SK-N-SH treated with all-trans-retinoic acid at 6 μM for 48 hours (cell line): ENCODE data around the gene PPP2R3C.
"Not testable (repeated sequence)": the region's sequence is repeated elsewhere in the genome, so short reads cannot be mapped to it uniquely, and the experiment has no call there.

Source experiments
- ATAC-seq: fragments of 200-7000 bp; cut with Tn5 transposase; 3 replicates; pipeline ENCODE4 v1.9.1; 2020; ENCODE audit warnings: mild to moderate bottlenecking, moderate library complexity
- ARNTL ChIP-seq: fragments of 450-650 bp; formaldehyde crosslinking; IDR thresholded peaks from 2 replicates; pipeline ENCODE4 v1.5.0; 2020; ENCODE audit warnings: low read depth, mild to moderate bottlenecking, moderate library complexity, borderline replicate concordance
- BACH2 ChIP-seq: fragments of 250-450 bp; sonication (Bioruptor Pico); IDR thresholded peaks from 2 replicates; pipeline ENCODE4 v1.9.0; 2021; ENCODE audit warnings: mild to moderate bottlenecking, borderline replicate concordance
- CSDC2 ChIP-seq: fragments of 250-450 bp; sonication (Bioruptor Pico); IDR thresholded peaks from 2 replicates; pipeline ENCODE4 v1.5.0; 2020; ENCODE audit warnings: mild to moderate bottlenecking, moderate library complexity
- GLIS3 ChIP-seq: fragments of 250-450 bp; sonication (Bioruptor Pico); IDR thresholded peaks from 2 replicates; pipeline ENCODE4 v1.5.0; 2020; ENCODE audit warnings: mild to moderate bottlenecking, moderate library complexity
- ISL1 ChIP-seq: fragments of 250-450 bp; sonication (Bioruptor Pico); IDR thresholded peaks from 2 replicates; pipeline ENCODE4 v2.1.2; 2022; ENCODE audit warnings: mild to moderate bottlenecking, moderate library complexity
- OSR1 ChIP-seq: fragments of 250-450 bp; sonication (Bioruptor Pico); IDR thresholded peaks from 2 replicates; pipeline ENCODE4 v1.8.0; 2022; ENCODE audit warnings: moderate library complexity, mild to moderate bottlenecking, inconsistent platforms
- PPARA ChIP-seq: fragments of 250-450 bp; sonication (Bioruptor Pico); IDR thresholded peaks from 2 replicates; pipeline ENCODE4 v1.5.0; 2020; ENCODE audit warnings: mild to moderate bottlenecking, borderline replicate concordance
- RARB ChIP-seq: fragments of 250-450 bp; sonication (Bioruptor Pico); IDR thresholded peaks from 2 replicates; pipeline ENCODE4 v1.8.0; 2021; ENCODE audit warnings: mild to moderate bottlenecking, moderate library complexity
- SNAI2 ChIP-seq: fragments of 250-450 bp; sonication (Bioruptor Pico); IDR thresholded peaks from 2 replicates; pipeline ENCODE4 v1.5.0; 2020; ENCODE audit warnings: mild to moderate bottlenecking, moderate library complexity
- TCF4 ChIP-seq: fragments of 250-450 bp; sonication (Bioruptor Pico); IDR thresholded peaks from 2 replicates; pipeline ENCODE4 v1.8.0; 2021; ENCODE audit warnings: mild to moderate bottlenecking, moderate library complexity, borderline replicate concordance
- TOX ChIP-seq: fragments of 250-450 bp; sonication (Bioruptor Pico); IDR thresholded peaks from 2 replicates; pipeline ENCODE4 v1.8.0; 2021; ENCODE audit warnings: mild to moderate bottlenecking, moderate library complexity, borderline replicate concordance
- ZC3H10 ChIP-seq: fragments of 250-450 bp; sonication (Bioruptor Pico); IDR thresholded peaks from 2 replicates; pipeline ENCODE4 v1.5.1; 2021; ENCODE audit warnings: mild to moderate bottlenecking, moderate library complexity
- ZFP3 ChIP-seq: fragments of 250-450 bp; sonication (Bioruptor Pico); IDR thresholded peaks from 2 replicates; pipeline ENCODE4 v1.5.0; 2020; ENCODE audit warnings: mild to moderate bottlenecking, moderate library complexity
- ZNF565 ChIP-seq: fragments of 450-650 bp; formaldehyde crosslinking; conservative IDR thresholded peaks from 2 replicates; pipeline ENCODE4 v1.5.0; 2020; ENCODE audit warnings: low read depth, mild to moderate bottlenecking, moderate library complexity
- ZNF70 ChIP-seq: fragments of 450-650 bp; formaldehyde crosslinking; IDR thresholded peaks from 2 replicates; pipeline ENCODE4 v1.5.0; 2020; ENCODE audit warnings: mild to moderate bottlenecking, moderate library complexity
- ZNF8 ChIP-seq: fragments of 450-650 bp; formaldehyde crosslinking; IDR thresholded peaks from 2 replicates; pipeline ENCODE4 v1.5.0; 2020; ENCODE audit warnings: mild to moderate bottlenecking, moderate library complexity
- TF ChIP-seq, protein P1 (sequence below): fragments of 250-450 bp; sonication (Bioruptor Pico); IDR thresholded peaks from 2 replicates; pipeline ENCODE4 v1.8.0; 2020; ENCODE audit warnings: mild to moderate bottlenecking, moderate library complexity, borderline replicate concordance
- TF ChIP-seq, protein P2 (sequence below): fragments of 250-450 bp; sonication (Bioruptor Pico); IDR thresholded peaks from 2 replicates; pipeline ENCODE4 v1.5.1; 2020; ENCODE audit warnings: low read depth, mild to moderate bottlenecking, moderate library complexity
- TF ChIP-seq, protein P3 (sequence below): fragments of 250-450 bp; sonication (Bioruptor Pico); IDR thresholded peaks from 2 replicates; pipeline ENCODE4 v1.8.0; 2021; ENCODE audit warnings: low read depth, mild to moderate bottlenecking, moderate library complexity, borderline replicate concordance
- TF ChIP-seq, protein P4 (sequence below): fragments of 250-450 bp; sonication (Bioruptor Pico); IDR thresholded peaks from 2 replicates; pipeline ENCODE4 v1.5.1; 2021; ENCODE audit warnings: mild to moderate bottlenecking, moderate library complexity
- TF ChIP-seq, protein P5 (sequence below): fragments of 250-450 bp; sonication (Bioruptor Pico); IDR thresholded peaks from 2 replicates; pipeline ENCODE4 v1.5.0; 2020; ENCODE audit warnings: mild to moderate bottlenecking, moderate library complexity

The PPP2R3C gene

DNA sequence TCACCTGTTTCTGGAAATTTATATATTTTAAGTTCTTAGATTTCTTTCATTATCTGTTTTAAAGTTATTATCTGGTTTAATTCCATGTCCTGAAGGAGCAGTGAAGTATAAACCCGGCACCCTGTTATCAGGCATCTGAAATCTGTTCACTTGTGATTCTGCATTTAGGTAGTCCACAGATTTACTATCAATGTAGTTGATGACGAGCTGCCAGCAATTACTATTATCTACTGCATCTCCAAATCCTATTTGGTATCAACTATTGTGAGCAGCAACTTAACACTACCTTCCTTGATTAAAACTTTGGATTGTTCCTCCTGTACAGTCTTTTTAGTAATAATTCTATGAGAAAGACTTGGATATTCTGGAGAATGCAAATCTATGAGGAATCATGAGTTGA, 36.7 kb upstream of the PPP2R3C start:
- no peak for ATAC-seq
- no peak for TF ChIP-seq TCF4
- no peak for TF ChIP-seq GLIS3 (CRISPR knock-in tag)
- TF ChIP-seq ZNF565, result no peak
- TF ChIP-seq SNAI2 (CRISPR knock-in tag), result no peak
- TF ChIP-seq, protein P1, sequence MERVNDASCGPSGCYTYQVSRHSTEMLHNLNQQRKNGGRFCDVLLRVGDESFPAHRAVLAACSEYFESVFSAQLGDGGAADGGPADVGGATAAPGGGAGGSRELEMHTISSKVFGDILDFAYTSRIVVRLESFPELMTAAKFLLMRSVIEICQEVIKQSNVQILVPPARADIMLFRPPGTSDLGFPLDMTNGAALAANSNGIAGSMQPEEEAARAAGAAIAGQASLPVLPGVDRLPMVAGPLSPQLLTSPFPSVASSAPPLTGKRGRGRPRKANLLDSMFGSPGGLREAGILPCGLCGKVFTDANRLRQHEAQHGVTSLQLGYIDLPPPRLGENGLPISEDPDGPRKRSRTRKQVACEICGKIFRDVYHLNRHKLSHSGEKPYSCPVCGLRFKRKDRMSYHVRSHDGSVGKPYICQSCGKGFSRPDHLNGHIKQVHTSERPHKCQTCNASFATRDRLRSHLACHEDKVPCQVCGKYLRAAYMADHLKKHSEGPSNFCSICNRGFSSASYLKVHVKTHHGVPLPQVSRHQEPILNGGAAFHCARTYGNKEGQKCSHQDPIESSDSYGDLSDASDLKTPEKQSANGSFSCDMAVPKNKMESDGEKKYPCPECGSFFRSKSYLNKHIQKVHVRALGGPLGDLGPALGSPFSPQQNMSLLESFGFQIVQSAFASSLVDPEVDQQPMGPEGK (CRISPR knock-in tag), result no peak
- TF ChIP-seq BACH2 (CRISPR knock-in tag), result no peak
- TF ChIP-seq RARB (CRISPR knock-in tag), result no peak
- no peak for TF ChIP-seq ZNF8 (CRISPR knock-in tag)
- TF ChIP-seq, protein P2, sequence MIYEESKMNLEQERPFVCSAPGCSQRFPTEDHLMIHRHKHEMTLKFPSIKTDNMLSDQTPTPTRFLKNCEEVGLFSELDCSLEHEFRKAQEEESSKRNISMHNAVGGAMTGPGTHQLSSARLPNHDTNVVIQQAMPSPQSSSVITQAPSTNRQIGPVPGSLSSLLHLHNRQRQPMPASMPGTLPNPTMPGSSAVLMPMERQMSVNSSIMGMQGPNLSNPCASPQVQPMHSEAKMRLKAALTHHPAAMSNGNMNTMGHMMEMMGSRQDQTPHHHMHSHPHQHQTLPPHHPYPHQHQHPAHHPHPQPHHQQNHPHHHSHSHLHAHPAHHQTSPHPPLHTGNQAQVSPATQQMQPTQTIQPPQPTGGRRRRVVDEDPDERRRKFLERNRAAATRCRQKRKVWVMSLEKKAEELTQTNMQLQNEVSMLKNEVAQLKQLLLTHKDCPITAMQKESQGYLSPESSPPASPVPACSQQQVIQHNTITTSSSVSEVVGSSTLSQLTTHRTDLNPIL (CRISPR knock-in tag), result no peak
- TF ChIP-seq ZNF70 (CRISPR knock-in tag), result no peak
- no peak for TF ChIP-seq OSR1
- TF ChIP-seq TOX (CRISPR knock-in tag), result no peak
- TF ChIP-seq, protein P3, sequence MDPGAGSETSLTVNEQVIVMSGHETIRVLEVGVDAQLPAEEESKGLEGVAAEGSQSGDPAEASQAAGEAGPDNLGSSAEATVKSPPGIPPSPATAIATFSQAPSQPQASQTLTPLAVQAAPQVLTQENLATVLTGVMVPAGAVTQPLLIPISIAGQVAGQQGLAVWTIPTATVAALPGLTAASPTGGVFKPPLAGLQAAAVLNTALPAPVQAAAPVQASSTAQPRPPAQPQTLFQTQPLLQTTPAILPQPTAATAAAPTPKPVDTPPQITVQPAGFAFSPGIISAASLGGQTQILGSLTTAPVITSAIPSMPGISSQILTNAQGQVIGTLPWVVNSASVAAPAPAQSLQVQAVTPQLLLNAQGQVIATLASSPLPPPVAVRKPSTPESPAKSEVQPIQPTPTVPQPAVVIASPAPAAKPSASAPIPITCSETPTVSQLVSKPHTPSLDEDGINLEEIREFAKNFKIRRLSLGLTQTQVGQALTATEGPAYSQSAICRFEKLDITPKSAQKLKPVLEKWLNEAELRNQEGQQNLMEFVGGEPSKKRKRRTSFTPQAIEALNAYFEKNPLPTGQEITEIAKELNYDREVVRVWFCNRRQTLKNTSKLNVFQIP (CRISPR knock-in tag), result no peak

DNA sequence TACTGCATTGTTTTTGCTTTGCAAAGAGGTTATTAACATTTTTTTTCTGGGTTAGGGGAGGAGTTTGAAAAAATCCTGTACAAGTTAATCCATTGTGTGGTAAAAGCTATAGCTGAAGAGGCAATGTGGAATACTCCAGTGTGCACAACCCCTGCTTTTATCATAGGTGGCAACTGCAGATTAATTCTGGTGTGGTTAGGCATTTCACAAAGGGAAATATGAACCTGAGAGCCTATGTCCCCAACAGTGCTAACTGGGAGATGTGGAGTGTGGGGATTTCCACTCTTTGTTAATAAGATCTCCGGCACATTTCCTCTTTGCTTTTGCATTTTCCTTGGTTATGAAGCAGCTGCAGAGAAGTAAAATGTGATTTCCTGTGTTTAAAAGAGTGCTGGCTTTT, 34.2 kb upstream of the PPP2R3C start:
- TF ChIP-seq, protein P1 (CRISPR knock-in tag), result no peak
- TF ChIP-seq ISL1 (CRISPR knock-in tag), result no peak
- no peak for TF ChIP-seq ZNF70 (CRISPR knock-in tag)
- peak; percentile 49 for ATAC-seq

DNA sequence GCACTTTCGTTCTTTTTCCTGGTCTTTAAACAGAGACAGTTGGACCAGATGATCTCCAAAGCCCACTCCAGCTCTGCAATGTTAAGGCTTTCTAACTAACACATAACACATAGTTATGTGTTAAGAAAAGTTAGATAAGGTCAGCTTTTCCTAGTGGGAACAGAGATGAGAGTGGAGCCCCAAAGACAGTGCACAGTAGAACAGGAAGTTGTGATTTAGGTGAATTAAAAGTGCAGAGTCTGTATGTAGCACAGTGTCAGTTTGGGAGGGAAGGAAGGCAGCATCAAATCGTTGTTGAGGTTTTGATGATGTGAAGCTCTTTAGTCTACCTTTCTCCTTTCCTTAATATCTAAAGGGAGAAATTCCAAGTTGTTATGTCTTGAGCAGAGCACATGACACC, 32.2 kb upstream of the PPP2R3C start:
- TF ChIP-seq PPARA (CRISPR knock-in tag) (no peak), ARNTL (CRISPR knock-in tag) (no peak), RARB (CRISPR knock-in tag) (no peak), GLIS3 (CRISPR knock-in tag) (no peak), TCF4 (no peak)
- TF ChIP-seq, protein P2 (CRISPR knock-in tag), result no peak
- TF ChIP-seq, protein P4, sequence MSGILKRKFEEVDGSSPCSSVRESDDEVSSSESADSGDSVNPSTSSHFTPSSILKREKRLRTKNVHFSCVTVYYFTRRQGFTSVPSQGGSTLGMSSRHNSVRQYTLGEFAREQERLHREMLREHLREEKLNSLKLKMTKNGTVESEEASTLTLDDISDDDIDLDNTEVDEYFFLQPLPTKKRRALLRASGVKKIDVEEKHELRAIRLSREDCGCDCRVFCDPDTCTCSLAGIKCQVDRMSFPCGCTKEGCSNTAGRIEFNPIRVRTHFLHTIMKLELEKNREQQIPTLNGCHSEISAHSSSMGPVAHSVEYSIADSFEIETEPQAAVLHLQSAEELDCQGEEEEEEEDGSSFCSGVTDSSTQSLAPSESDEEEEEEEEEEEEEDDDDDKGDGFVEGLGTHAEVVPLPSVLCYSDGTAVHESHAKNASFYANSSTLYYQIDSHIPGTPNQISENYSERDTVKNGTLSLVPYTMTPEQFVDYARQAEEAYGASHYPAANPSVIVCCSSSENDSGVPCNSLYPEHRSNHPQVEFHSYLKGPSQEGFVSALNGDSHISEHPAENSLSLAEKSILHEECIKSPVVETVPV (CRISPR knock-in tag), result no peak
- no peak for ATAC-seq

DNA sequence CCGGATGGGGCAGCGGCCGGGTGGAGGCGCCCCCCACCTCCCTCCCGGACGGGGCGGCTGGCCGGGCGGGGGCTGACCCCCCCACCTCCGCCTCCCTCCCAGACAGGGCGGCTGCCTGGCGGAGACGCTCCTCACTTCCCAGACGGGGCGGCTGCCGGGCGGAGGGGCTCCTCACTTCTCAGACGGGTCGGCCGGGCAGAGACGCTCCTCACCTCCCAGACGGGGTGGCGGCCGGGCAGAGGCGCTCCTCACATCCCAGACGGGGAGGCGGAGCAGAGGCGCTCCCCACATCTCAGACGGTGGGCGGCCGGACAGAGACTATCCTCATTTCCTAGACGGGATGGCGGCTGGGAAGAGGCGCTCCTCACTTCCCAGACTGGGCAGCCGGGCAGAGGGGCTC, 30.7 kb upstream of the PPP2R3C start:
- not testable (repeated sequence) for ATAC-seq

DNA sequence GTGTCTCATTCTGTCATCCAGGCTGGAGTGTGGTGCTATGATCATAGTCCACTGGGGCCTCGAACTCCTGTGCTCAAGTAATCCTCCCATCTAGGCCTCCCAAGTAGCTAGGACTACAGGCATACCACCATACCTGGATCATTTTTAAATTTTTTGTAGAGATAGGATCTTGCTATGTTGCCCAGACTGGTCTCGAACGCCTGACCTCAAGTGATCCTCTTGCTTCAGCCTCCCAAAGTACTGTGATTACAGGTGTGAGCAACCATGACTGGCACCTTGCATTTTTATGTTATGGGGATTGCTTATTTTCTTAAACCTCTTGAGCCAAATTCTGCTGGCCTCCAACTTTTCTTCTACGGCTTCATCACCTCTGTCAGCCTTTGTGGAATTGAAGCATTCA, 27.4 kb upstream of the PPP2R3C start:
- ATAC-seq, result no peak
- TF ChIP-seq ZC3H10 (CRISPR knock-in tag) (no peak), ZNF70 (CRISPR knock-in tag) (no peak), BACH2 (CRISPR knock-in tag) (no peak), OSR1 (no peak), CSDC2 (no peak), ZFP3 (CRISPR knock-in tag) (no peak)
- TF ChIP-seq, protein P4 (CRISPR knock-in tag), result no peak
- TF ChIP-seq, protein P5, sequence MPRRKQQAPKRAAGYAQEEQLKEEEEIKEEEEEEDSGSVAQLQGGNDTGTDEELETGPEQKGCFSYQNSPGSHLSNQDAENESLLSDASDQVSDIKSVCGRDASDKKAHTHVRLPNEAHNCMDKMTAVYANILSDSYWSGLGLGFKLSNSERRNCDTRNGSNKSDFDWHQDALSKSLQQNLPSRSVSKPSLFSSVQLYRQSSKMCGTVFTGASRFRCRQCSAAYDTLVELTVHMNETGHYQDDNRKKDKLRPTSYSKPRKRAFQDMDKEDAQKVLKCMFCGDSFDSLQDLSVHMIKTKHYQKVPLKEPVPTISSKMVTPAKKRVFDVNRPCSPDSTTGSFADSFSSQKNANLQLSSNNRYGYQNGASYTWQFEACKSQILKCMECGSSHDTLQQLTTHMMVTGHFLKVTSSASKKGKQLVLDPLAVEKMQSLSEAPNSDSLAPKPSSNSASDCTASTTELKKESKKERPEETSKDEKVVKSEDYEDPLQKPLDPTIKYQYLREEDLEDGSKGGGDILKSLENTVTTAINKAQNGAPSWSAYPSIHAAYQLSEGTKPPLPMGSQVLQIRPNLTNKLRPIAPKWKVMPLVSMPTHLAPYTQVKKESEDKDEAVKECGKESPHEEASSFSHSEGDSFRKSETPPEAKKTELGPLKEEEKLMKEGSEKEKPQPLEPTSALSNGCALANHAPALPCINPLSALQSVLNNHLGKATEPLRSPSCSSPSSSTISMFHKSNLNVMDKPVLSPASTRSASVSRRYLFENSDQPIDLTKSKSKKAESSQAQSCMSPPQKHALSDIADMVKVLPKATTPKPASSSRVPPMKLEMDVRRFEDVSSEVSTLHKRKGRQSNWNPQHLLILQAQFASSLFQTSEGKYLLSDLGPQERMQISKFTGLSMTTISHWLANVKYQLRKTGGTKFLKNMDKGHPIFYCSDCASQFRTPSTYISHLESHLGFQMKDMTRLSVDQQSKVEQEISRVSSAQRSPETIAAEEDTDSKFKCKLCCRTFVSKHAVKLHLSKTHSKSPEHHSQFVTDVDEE (CRISPR knock-in tag), result no peak
